Calu3 (cell line): ENCODE measurements around the gene LSG1. TPM values are rescaled to one million over a fixed set of nuclear protein-coding genes. Genes with fewer than 3 reads are reported as not detected.
A peak's percentile ranks its signal among the peaks of the same experiment; 100 is the strongest.

Source experiments
- BruUV-seq: library from RNA; stranded (reverse); fragments of 400-500 nt; replicated peaks from 2 replicates; lab custom pipeline; 2021; lab: Mats Ljungman, UMichigan
- CTCF ChIA-PET: fragments of 300-600 bp; sonication (Branson Sonifier 250); formaldehyde crosslinking; loops from one replicate; lab custom pipeline; 2022; ENCODE audit warnings: antibody characterized with exemption; lab: Charles Lee
- DNase-seq: peaks from one replicate; pipeline ENCODE4 v3.0.0; 2022
- H3K27ac Mint-ChIP-seq: one replicate; pipeline ENCODE4 v1.8.0; 2022; ENCODE audit warnings: mixed read lengths; ENCODE audit not compliant: unreplicated experiment
- H3K27me3 Mint-ChIP-seq: one replicate; pipeline ENCODE4 v1.8.0; 2022; ENCODE audit warnings: mixed read lengths; ENCODE audit not compliant: unreplicated experiment
- H3K36me3 Mint-ChIP-seq: one replicate; pipeline ENCODE4 v1.8.0; 2022; ENCODE audit warnings: mild to moderate bottlenecking, moderate library complexity, mixed read lengths; ENCODE audit not compliant: insufficient read depth, unreplicated experiment
- H3K4me1 Mint-ChIP-seq: one replicate; pipeline ENCODE4 v1.8.0; 2022; ENCODE audit warnings: mild to moderate bottlenecking, low read depth, mixed read lengths; ENCODE audit not compliant: unreplicated experiment
- H3K4me3 Mint-ChIP-seq: one replicate; pipeline ENCODE4 v1.8.0; 2022; ENCODE audit warnings: mild to moderate bottlenecking, low read depth, moderate library complexity, mixed read lengths; ENCODE audit not compliant: unreplicated experiment
- H3K9me3 Mint-ChIP-seq: one replicate; pipeline ENCODE4 v1.8.0; 2022; ENCODE audit warnings: low read depth, mixed read lengths; ENCODE audit not compliant: unreplicated experiment
- CTCF ChIP-seq: fragments of 200-600 bp; IDR thresholded peaks from one replicate; pipeline ENCODE4 v1.8.0; 2022; ENCODE audit warnings: antibody characterized with exemption; ENCODE audit not compliant: unreplicated experiment
- intact Hi-C: fragments of 100-400 bp; cut with micrococcal nuclease; formaldehyde crosslinking; loops from one replicate; pipeline ENCODE4 v1.10.0; 2022; ENCODE audit not compliant: unreplicated experiment
- total RNA-seq: library from RNA; stranded (reverse); gene quantifications from 2 replicates; pipeline ENCODE4 v1.2.3, GENCODE V29; 2022

Gene LSG1
- total RNA-seq, 1 experiment from 2014 or later = 86.3 TPM

- Mint-ChIP-seq H3K27ac (peak overlapping the region; percentile 68), H3K27me3 (no peaks in the 10 kb centered on the region), H3K9me3 (no peaks in the 10 kb centered on the region), H3K4me1 (peaks cover 22% of the 10 kb centered on the region), H3K36me3 (peaks cover 5% of the 10 kb centered on the region), H3K4me3 (no peak overlapping the region)
- DNase-seq = peak; percentile 73
- TF ChIP-seq CTCF = no peak
- CTCF ChIA-PET = interaction anchor here (0.9 kb wide), 2 partner anchors 26 to 413 kb away, joined by 3 read pairs; partner anchors contain the start of gene FAM43A
- BruUV-seq = no TSS peak
- intact Hi-C loops = no loop called here
Observed at GRCh38 chr3:194711913-194712312, 39.9 kb upstream of the LSG1 start.

GRCh38 chr3:194711286-194711685 lies 39.3 kb upstream of the LSG1 start:
- peaks cover 5% of the 10 kb centered on the region for H3K36me3 Mint-ChIP-seq
- H3K9me3 Mint-ChIP-seq = no peaks in the 10 kb centered on the region
- BruUV-seq = no TSS peak
- CTCF ChIA-PET = no interaction called here
- H3K4me3 Mint-ChIP-seq = no peak overlapping the region
- DNase-seq = no peak
- TF ChIP-seq CTCF = no peak
- intact Hi-C loops = no loop called here
- no peaks in the 10 kb centered on the region for H3K27me3 Mint-ChIP-seq
- H3K27ac Mint-ChIP-seq = no peak overlapping the region
- H3K4me1 Mint-ChIP-seq = peaks cover 28% of the 10 kb centered on the region

GRCh38 chr3:194707147-194707540 lies 35.2 kb upstream of the LSG1 start:
- Mint-ChIP-seq H3K36me3 (peaks cover 4% of the 10 kb centered on the region), H3K9me3 (no peaks in the 10 kb centered on the region), H3K4me3 (peak overlapping the region; percentile 23), H3K4me1 (peaks cover 24% of the 10 kb centered on the region), H3K27me3 (no peaks in the 10 kb centered on the region), H3K27ac (no peak overlapping the region)
- CTCF ChIA-PET = interaction anchor here (0.6 to 1.0 kb wide), 4 partner anchors 13 to 580 kb away, joined by 3 to 5 read pairs (median 4); no protein-coding TSS in a partner anchor
- BruUV-seq = no TSS peak
- no peak for TF ChIP-seq CTCF
- no peak for DNase-seq
- intact Hi-C loops = no loop called here

GRCh38 chr3:194705761-194706160 lies 33.8 kb upstream of the LSG1 start:
- H3K27me3 Mint-ChIP-seq = no peaks in the 10 kb centered on the region
- BruUV-seq = no TSS peak
- H3K36me3 Mint-ChIP-seq = no peaks in the 10 kb centered on the region
- TF ChIP-seq CTCF = no peak
- H3K4me3 Mint-ChIP-seq = peak overlapping the region; percentile 23
- CTCF ChIA-PET = no interaction called here
- H3K4me1 Mint-ChIP-seq = peaks cover 18% of the 10 kb centered on the region
- no peaks in the 10 kb centered on the region for H3K9me3 Mint-ChIP-seq
- no peak for DNase-seq
- H3K27ac Mint-ChIP-seq = no peak overlapping the region
- intact Hi-C loops = no loop called here
